IMR-90 (cell line): Measurements from ENCODE around the gene FAH.

Source experiments
- BHLHE40 ChIP-seq: fragments of 150-350 bp; IDR thresholded peaks from 2 replicates; pipeline ENCODE4 v1.6.1; 2016; ENCODE audit warnings: mild to moderate bottlenecking, low read depth, low read length
- CEBPB ChIP-seq: IDR thresholded peaks from 2 replicates; pipeline ENCODE4 v1.6.1; 2012; ENCODE audit warnings: low read depth, low read length, improper control_type of control experiment
- CTCF ChIP-seq: conservative IDR thresholded peaks from 2 replicates; pipeline ENCODE4 v1.5.1; 2012; ENCODE audit warnings: mild to moderate bottlenecking, low read depth, low read length, improper control_type of control experiment
- MXI1 ChIP-seq: IDR thresholded peaks from 2 replicates; pipeline ENCODE4 v1.6.1; 2012; ENCODE audit warnings: low read depth, mild to moderate bottlenecking, low read length, moderate library complexity, borderline replicate concordance
- NFE2L2 ChIP-seq: fragments of 150-350 bp; IDR thresholded peaks from 2 replicates; pipeline ENCODE4 v1.6.1; 2016; ENCODE audit warnings: low read depth, mild to moderate bottlenecking, low read length
- POLR2A ChIP-seq: IDR thresholded peaks from 2 replicates; pipeline ENCODE4 v1.6.1; 2012; ENCODE audit warnings: mild to moderate bottlenecking, low read depth, low read length
- RAD21 ChIP-seq: IDR thresholded peaks from 2 replicates; pipeline ENCODE4 v1.6.1; 2012; ENCODE audit warnings: low read length, improper control_type of control experiment
- RCOR1 ChIP-seq: IDR thresholded peaks from 2 replicates; pipeline ENCODE4 v1.6.1; 2012; ENCODE audit warnings: mild to moderate bottlenecking, low read length, improper control_type of control experiment; ENCODE audit not compliant: insufficient replicate concordance
- RFX5 ChIP-seq: IDR thresholded peaks from 2 replicates; pipeline ENCODE4 v1.8.0; 2012; ENCODE audit warnings: low read depth, mild to moderate bottlenecking, low read length, moderate library complexity
- SMC3 ChIP-seq: fragments of 150-350 bp; IDR thresholded peaks from 2 replicates; pipeline ENCODE4 v1.6.1; 2016; ENCODE audit warnings: low read depth, mild to moderate bottlenecking, antibody characterized with exemption, low read length, moderate library complexity
- TF ChIP-seq, protein P1 (sequence below): fragments of 150-350 bp; IDR thresholded peaks from 2 replicates; pipeline ENCODE4 v1.6.1; 2016; ENCODE audit warnings: low read depth, mild to moderate bottlenecking, low read length, moderate library complexity, borderline replicate concordance
- TF ChIP-seq, protein P2 (sequence below): fragments of 150-350 bp; IDR thresholded peaks from 2 replicates; pipeline ENCODE4 v1.6.1; 2017; ENCODE audit warnings: mild to moderate bottlenecking, antibody characterized with exemption, low read length, low read depth

DNA sequence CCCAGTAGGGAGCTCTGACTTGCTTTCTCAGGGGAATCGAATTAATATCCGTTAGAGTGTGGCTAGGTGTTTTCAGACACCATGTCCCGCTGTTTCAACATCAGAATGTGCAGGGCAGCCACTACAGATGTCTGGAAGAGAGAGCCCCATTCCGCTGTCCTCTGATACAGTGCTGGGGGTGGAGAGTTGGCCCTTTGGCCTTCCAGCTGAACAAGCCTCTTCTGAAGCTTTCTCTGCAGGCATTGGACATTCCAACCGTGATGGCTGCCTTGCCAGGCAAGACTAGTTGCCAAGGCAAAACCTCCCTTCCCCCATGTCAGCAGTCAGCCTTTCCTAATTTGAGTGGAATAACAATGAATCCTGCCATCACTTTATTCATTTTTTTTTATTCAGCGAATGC lies 1.5 kb downstream of the FAH start:
- TF ChIP-seq CTCF (no peak), POLR2A (no peak), CEBPB (no peak), SMC3 (no peak), RAD21 (no peak), NFE2L2 (no peak), RFX5 (no peak), BHLHE40 (no peak), RCOR1 (no peak), MXI1 (no peak)
- TF ChIP-seq, protein P1, sequence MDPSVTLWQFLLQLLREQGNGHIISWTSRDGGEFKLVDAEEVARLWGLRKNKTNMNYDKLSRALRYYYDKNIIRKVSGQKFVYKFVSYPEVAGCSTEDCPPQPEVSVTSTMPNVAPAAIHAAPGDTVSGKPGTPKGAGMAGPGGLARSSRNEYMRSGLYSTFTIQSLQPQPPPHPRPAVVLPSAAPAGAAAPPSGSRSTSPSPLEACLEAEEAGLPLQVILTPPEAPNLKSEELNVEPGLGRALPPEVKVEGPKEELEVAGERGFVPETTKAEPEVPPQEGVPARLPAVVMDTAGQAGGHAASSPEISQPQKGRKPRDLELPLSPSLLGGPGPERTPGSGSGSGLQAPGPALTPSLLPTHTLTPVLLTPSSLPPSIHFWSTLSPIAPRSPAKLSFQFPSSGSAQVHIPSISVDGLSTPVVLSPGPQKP, result no peak
- TF ChIP-seq, protein P2, sequence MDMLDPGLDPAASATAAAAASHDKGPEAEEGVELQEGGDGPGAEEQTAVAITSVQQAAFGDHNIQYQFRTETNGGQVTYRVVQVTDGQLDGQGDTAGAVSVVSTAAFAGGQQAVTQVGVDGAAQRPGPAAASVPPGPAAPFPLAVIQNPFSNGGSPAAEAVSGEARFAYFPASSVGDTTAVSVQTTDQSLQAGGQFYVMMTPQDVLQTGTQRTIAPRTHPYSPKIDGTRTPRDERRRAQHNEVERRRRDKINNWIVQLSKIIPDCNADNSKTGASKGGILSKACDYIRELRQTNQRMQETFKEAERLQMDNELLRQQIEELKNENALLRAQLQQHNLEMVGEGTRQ, result no peak
